Cerebellar nuclear complex (tissue), 1 donor: ENCODE results near the gene C9orf78.

Experiments used
- DNase-seq, 2 experiments: peaks; one replicate each; lab custom pipeline; 2025; lab: John Stamatoyannopoulos, UW

Gene C9orf78

GRCh38 chr9:129835128-129835859 lies at the start of gene C9orf78, which contains the start of gene USP20:
Gene C9orf78 (minus strand): TSS chr9:129835275. CDS start chr9:129835221, 54 bp downstream.
Gene USP20 (plus strand): TSS chr9:129835458. CDS start chr9:129852556, 17,098 bp downstream.
- peak; percentile 43 to 85 for DNase-seq

- peak; percentile 25 to 60 for DNase-seq
Measured at GRCh38 chr9:129884220-129885017, 49.3 kb upstream of the C9orf78 start.

GRCh38 chr9:129881547-129882324 lies 46.7 kb upstream of the C9orf78 start:
- no peak for DNase-seq

GRCh38 chr9:129880654-129881546 lies 45.8 kb upstream of the C9orf78 start:
- DNase-seq, result no peak

GRCh38 chr9:129879991-129880653 lies 45.0 kb upstream of the C9orf78 start:
- no peak for DNase-seq

- DNase-seq, result no peak
Measured at GRCh38 chr9:129879103-129879699, 44.1 kb upstream of the C9orf78 start.

- no peak for DNase-seq
Measured at GRCh38 chr9:129878291-129878690, 43.2 kb upstream of the C9orf78 start.

GRCh38 chr9:129876815-129877214 lies 41.7 kb upstream of the C9orf78 start:
- no peak for DNase-seq

- peak in 1 of 2 experiments; percentile 58 for DNase-seq
Measured at GRCh38 chr9:129875687-129876395, 40.8 kb upstream of the C9orf78 start.

- no peak for DNase-seq
Measured at GRCh38 chr9:129875181-129875611, 40.1 kb upstream of the C9orf78 start.

- no peak for DNase-seq
Measured at GRCh38 chr9:129874261-129875101, 39.4 kb upstream of the C9orf78 start.

- DNase-seq, result no peak
Measured at GRCh38 chr9:129873563-129874190, 38.6 kb upstream of the C9orf78 start.

- no peak for DNase-seq
Measured at GRCh38 chr9:129871046-129871445, 36.0 kb upstream of the C9orf78 start.

- DNase-seq, result no peak
Measured at GRCh38 chr9:129869585-129870501, 34.8 kb upstream of the C9orf78 start.

- DNase-seq, result no peak
Measured at GRCh38 chr9:129868872-129869486, 33.9 kb upstream of the C9orf78 start.

- DNase-seq, result no peak
Measured at GRCh38 chr9:129868023-129868871, 33.2 kb upstream of the C9orf78 start.
